DMS 273 (cell line): Measurements from ENCODE around the gene ARHGDIB.

ENCODE experiments used
- DNase-seq: peaks from one replicate; lab custom pipeline; 2025; ENCODE audit not compliant: unreplicated experiment; lab: John Stamatoyannopoulos, UW

The ARHGDIB gene

GRCh38 chr12:14984036-14984435 lies 22.6 kb upstream of the ARHGDIB start:
- DNase-seq = no peak

- DNase-seq = no peak
These were observed 21.6 kb upstream of the ARHGDIB start for GRCh38 chr12:14982991-14983390.

GRCh38 chr12:14982562-14982961 lies 21.2 kb upstream of the ARHGDIB start:
- DNase-seq = no peak

- no peak for DNase-seq
These were observed 19.6 kb upstream of the ARHGDIB start for GRCh38 chr12:14981049-14981448.

GRCh38 chr12:14979468-14979867 lies 18.1 kb upstream of the ARHGDIB start:
- no peak for DNase-seq

- no peak for DNase-seq
These were observed 15.3 kb upstream of the ARHGDIB start for GRCh38 chr12:14976658-14977057.

- no peak for DNase-seq
These were observed 14.1 kb upstream of the ARHGDIB start for GRCh38 chr12:14975457-14975856.

GRCh38 chr12:14974633-14975032 lies 13.2 kb upstream of the ARHGDIB start:
- no peak for DNase-seq

- DNase-seq = no peak
These were observed 11.4 kb upstream of the ARHGDIB start, which contains the start of gene PDE6H for GRCh38 chr12:14972816-14973215. Gene PDE6H (plus strand): TSS chr12:14973042. CDS start chr12:14978013, 4,971 bp downstream.

GRCh38 chr12:14970473-14970872 lies 9.1 kb upstream of the ARHGDIB start:
- no peak for DNase-seq

GRCh38 chr12:14968478-14968877 lies 7.1 kb upstream of the ARHGDIB start:
- no peak for DNase-seq

GRCh38 chr12:14965221-14965620 lies 3.8 kb upstream of the ARHGDIB start:
- no peak for DNase-seq

GRCh38 chr12:14964406-14964805 lies 3.0 kb upstream of the ARHGDIB start:
- no peak for DNase-seq

GRCh38 chr12:14963520-14963919 lies 2.1 kb upstream of the ARHGDIB start:
- DNase-seq = no peak

- no peak for DNase-seq
These were observed 1.4 kb upstream of the ARHGDIB start for GRCh38 chr12:14962797-14963196.

- no peak for DNase-seq
These were observed 745 bp upstream of the ARHGDIB start for GRCh38 chr12:14962153-14962539.

- DNase-seq = no peak
These were observed 594 bp downstream of the ARHGDIB start for GRCh38 chr12:14960548-14961465.

- DNase-seq = no peak
These were observed 1.4 kb downstream of the ARHGDIB start for GRCh38 chr12:14959916-14960496.

- no peak for DNase-seq
These were observed 1.9 kb downstream of the ARHGDIB start for GRCh38 chr12:14959463-14959862.

GRCh38 chr12:14959126-14959440 lies 2.3 kb downstream of the ARHGDIB start:
- no peak for DNase-seq

- DNase-seq = no peak
These were observed 2.9 kb downstream of the ARHGDIB start for GRCh38 chr12:14958361-14959125.
